MM.1S (cell line): Measurements from ENCODE around the gene SFMBT2.

Experiments
- EZH2 ChIP-seq: fragments of 300-600 bp; sonication (generic); optimal IDR thresholded peaks from 2 replicates; pipeline ENCODE3; 2017; ENCODE audit warnings: low read depth, mild to moderate bottlenecking, antibody characterized with exemption, low read length, mixed read lengths
- EZH2phosphoT487 ChIP-seq: fragments of 300-600 bp; sonication (generic); IDR thresholded peaks from 2 replicates; pipeline ENCODE4 v1.6.1; 2018; ENCODE audit warnings: antibody characterized with exemption, low read length
- TF ChIP-seq, protein P1 (sequence below): fragments of 300-600 bp; sonication (generic); IDR thresholded peaks from 2 replicates; pipeline ENCODE4 v1.5.1; 2016; ENCODE audit warnings: antibody characterized with exemption, low read length, mixed read lengths

DNA sequence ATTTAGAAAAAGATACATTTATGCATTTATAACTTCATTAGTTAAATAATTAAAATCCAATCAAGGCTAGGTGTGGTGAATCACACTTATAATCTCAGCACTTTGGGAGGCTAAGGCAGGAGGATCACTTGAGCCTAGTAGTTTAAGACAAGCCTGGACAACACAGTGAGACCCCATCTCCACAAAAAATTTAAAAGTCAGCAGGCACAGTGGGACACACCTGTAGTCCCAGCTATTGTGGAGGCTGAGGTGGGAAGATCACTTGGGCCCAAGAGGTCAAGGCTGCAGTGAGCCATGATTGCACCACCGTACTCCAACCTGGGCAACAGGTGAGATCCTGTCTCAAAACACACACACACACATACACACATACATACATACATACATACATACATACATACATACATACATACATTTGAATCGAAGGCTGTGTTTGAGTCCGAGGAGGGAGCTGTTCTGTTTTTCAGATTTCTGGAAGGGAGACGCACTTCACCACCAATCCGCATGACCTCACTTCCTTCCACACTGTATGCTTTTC lies 30.1 kb downstream of the SFMBT2 start:
- TF ChIP-seq, protein P1, sequence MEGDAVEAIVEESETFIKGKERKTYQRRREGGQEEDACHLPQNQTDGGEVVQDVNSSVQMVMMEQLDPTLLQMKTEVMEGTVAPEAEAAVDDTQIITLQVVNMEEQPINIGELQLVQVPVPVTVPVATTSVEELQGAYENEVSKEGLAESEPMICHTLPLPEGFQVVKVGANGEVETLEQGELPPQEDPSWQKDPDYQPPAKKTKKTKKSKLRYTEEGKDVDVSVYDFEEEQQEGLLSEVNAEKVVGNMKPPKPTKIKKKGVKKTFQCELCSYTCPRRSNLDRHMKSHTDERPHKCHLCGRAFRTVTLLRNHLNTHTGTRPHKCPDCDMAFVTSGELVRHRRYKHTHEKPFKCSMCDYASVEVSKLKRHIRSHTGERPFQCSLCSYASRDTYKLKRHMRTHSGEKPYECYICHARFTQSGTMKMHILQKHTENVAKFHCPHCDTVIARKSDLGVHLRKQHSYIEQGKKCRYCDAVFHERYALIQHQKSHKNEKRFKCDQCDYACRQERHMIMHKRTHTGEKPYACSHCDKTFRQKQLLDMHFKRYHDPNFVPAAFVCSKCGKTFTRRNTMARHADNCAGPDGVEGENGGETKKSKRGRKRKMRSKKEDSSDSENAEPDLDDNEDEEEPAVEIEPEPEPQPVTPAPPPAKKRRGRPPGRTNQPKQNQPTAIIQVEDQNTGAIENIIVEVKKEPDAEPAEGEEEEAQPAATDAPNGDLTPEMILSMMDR, result no peak
- TF ChIP-seq EZH2, result no peak
- TF ChIP-seq EZH2phosphoT487, result no peak
